ENCODE results near the gene HOXA9. TPM values are rescaled to one million over a fixed set of nuclear protein-coding genes. Genes with fewer than 3 reads are reported as not detected.

Gene HOXA9
- polyA plus RNA-seq, 1 donor (not counting 4 experiments of a cell fraction or from before 2014, with no cell fraction given), result 28.1 TPM

DNA sequence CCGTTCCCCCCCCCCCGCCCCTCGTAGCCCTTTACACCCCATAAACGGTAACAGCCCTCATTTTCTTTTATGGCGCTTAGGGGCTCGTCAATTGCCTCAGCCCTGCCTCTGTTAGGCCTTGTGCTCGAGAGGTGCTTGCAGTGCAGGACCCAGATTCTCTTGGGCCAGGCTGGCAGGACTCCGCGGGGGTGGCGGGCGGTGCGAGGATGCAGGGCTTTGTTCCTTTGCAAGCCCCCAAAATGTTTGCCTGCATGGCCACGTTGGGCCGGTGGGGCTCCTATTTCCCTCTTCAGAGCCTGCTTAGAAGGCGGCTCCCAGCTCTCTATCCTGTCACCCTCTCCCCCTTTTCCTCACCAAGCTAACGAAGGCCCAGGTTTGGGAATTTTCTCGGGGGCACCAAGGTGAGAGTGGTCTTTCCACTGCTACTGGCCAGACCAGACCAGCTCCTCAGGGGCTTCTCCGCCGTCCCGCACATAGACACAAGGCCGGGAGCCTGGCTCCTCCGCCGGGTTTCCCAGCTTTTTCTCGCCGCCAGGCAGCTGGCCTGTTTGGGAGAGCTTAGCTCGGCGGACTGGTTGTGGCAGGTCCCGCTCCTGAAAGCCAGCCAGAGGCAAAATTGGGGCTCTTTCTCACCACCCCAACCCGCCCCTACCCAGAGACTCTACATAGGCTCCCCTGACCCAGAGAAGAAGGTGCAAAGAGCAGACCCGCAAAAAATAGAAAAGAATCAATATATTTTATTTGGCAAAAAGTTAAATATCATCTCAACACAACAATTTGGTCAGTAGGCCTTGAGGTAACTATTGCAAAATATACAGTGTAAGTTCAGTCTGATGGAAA, 3.4 kb downstream of the HOXA9 start:
- H3K4me2 ChIP-seq (ENCODE audit: control insufficient read depth, extremely low read depth, insufficient read depth, low read depth, low read length), result peak overlapping the region; percentile 98
- no peaks in the 10 kb centered on the region for H3K9me1 ChIP-seq (ENCODE audit: control insufficient read depth, extremely low read depth, insufficient read depth, low read length)
- H3K9me3 ChIP-seq (ENCODE audit: control insufficient read depth, low read depth, low read length), result no peaks in the 10 kb centered on the region
- H3K27me3 ChIP-seq (ENCODE audit: control insufficient read depth, extremely low read depth, insufficient read depth, low read length), result no peaks in the 10 kb centered on the region
- peaks cover 4 to 10% of the 10 kb centered on the region in 2 experiments for H3K36me3 ChIP-seq (ENCODE audit: control insufficient read depth in 2 of 2, extremely low read depth in 1 of 2, insufficient read depth in 2 of 2, low read length in 2 of 2)
- peak overlapping the region; percentile 83 for H3K9ac ChIP-seq (ENCODE audit: control insufficient read depth, extremely low read depth, insufficient read depth, low read length)
- H3K4me1 ChIP-seq (ENCODE audit: control insufficient read depth, extremely low read depth, insufficient read depth, low read length), result peaks cover 41% of the 10 kb centered on the region
- H2AFZ ChIP-seq (ENCODE audit: control insufficient read depth, low read length), result peak overlapping the region; percentile 26
- H3K27ac ChIP-seq (ENCODE audit: control insufficient read depth, insufficient read depth, low read length), result peak overlapping the region; percentile 73
- TF ChIP-seq CTCF (optimal IDR thresholded peaks at IDR 0.05 in 1 of 3, IDR thresholded peaks at IDR 0.05 in 1 of 3, conservative IDR thresholded peaks at IDR 0.05 in 1 of 3; ENCODE audit: extremely low read depth in 1 of 3, insufficient read depth in 2 of 3, low read length in 3 of 3) (no peak), EZH2 (IDR thresholded peaks at IDR 0.05; ENCODE audit: low read length) (no peak)
- no peaks in the 10 kb centered on the region for H4K20me1 ChIP-seq (ENCODE audit: control insufficient read depth, extremely low read depth, insufficient read depth, low read length)
- no peak for DNase-seq (ENCODE audit: low read depth, low spot score)
- FAIRE-seq, result no peak
- H3K79me2 ChIP-seq (ENCODE audit: control insufficient read depth, insufficient read depth, low read length), result peaks cover 61% of the 10 kb centered on the region
- dilution Hi-C loops (cut with MboI; ENCODE audit: extremely low pct_ligation_motif_present, low sequenced_read_pairs), result no loop called here
- H3K4me3 ChIP-seq (ENCODE audit: control insufficient read depth in 2 of 3, extremely low read depth in 1 of 3, insufficient read depth in 2 of 3, low read depth in 1 of 3, low read length in 3 of 3), result peak overlapping the region; percentile 78 to 94 (median 84)

GRCh38 chr7:27161214-27161720, 4.1 kb downstream of the HOXA9 start:
- peak in 1 of 3 experiments; percentile 3 for TF ChIP-seq CTCF (optimal IDR thresholded peaks at IDR 0.05 in 1 of 3, IDR thresholded peaks at IDR 0.05 in 1 of 3, conservative IDR thresholded peaks at IDR 0.05 in 1 of 3; ENCODE audit: extremely low read depth in 1 of 3, insufficient read depth in 2 of 3, low read length in 3 of 3)
- no peak for TF ChIP-seq EZH2 (IDR thresholded peaks at IDR 0.05; ENCODE audit: low read length)
- dilution Hi-C loops (cut with MboI; ENCODE audit: extremely low pct_ligation_motif_present, low sequenced_read_pairs), result no loop called here
- no peak for DNase-seq (ENCODE audit: low read depth, low spot score)

More at GRCh38 chr7:27161214-27161720, 4.1 kb downstream of the HOXA9 start:
- Histone ChIP-seq H3K4me2 (ENCODE audit: control insufficient read depth, extremely low read depth, insufficient read depth, low read depth, low read length) (peak overlapping the region; percentile 98), H3K36me3 (ENCODE audit: control insufficient read depth in 2 of 2, extremely low read depth in 1 of 2, insufficient read depth in 2 of 2, low read length in 2 of 2) (peaks cover 4 to 10% of the 10 kb centered on the region in 2 experiments), H3K4me1 (ENCODE audit: control insufficient read depth, extremely low read depth, insufficient read depth, low read length) (peaks cover 42% of the 10 kb centered on the region), H4K20me1 (ENCODE audit: control insufficient read depth, extremely low read depth, insufficient read depth, low read length) (no peaks in the 10 kb centered on the region), H3K9me1 (ENCODE audit: control insufficient read depth, extremely low read depth, insufficient read depth, low read length) (no peaks in the 10 kb centered on the region), H3K27me3 (ENCODE audit: control insufficient read depth, extremely low read depth, insufficient read depth, low read length) (no peaks in the 10 kb centered on the region), H3K9ac (ENCODE audit: control insufficient read depth, extremely low read depth, insufficient read depth, low read length) (peak overlapping the region; percentile 90), H2AFZ (ENCODE audit: control insufficient read depth, low read length) (peak overlapping the region; percentile 67), H3K9me3 (ENCODE audit: control insufficient read depth, low read depth, low read length) (no peaks in the 10 kb centered on the region), H3K27ac (ENCODE audit: control insufficient read depth, insufficient read depth, low read length) (peak overlapping the region; percentile 87), H3K79me2 (ENCODE audit: control insufficient read depth, insufficient read depth, low read length) (peaks cover 56% of the 10 kb centered on the region), H3K4me3 (ENCODE audit: control insufficient read depth in 2 of 3, extremely low read depth in 1 of 3, insufficient read depth in 2 of 3, low read depth in 1 of 3, low read length in 3 of 3) (peak overlapping the region; percentile 78 to 94 (median 80))
- no peak for FAIRE-seq

Data from keratinocyte (primary cell).